GM20431 (cell line): ENCODE data around the gene ZSCAN10.
"Not testable (repeated sequence)": the region's sequence is repeated elsewhere in the genome, so short reads cannot be mapped to it uniquely, and the experiment has no call there.

Experiments
- in situ Hi-C: fragments of 300-500 bp; cut with MseI, MboI; formaldehyde crosslinking; loops from one replicate; pipeline ENCODE4 v1.15.0; 2020; ENCODE audit warnings: low sequenced_read_pairs; ENCODE audit not compliant: unreplicated experiment

The ZSCAN10 gene

GRCh38 chr16:3087243-3088235 lies 11.6 kb downstream of the ZSCAN10 start:
- in situ Hi-C loops, result no loop called here

- in situ Hi-C loops, result no loop called here
These were observed 12.4 kb downstream of the ZSCAN10 start for GRCh38 chr16:3086596-3087242.

- in situ Hi-C loops, result no loop called here
These were observed 13.1 kb downstream of the ZSCAN10 start for GRCh38 chr16:3085868-3086595.

DNA sequence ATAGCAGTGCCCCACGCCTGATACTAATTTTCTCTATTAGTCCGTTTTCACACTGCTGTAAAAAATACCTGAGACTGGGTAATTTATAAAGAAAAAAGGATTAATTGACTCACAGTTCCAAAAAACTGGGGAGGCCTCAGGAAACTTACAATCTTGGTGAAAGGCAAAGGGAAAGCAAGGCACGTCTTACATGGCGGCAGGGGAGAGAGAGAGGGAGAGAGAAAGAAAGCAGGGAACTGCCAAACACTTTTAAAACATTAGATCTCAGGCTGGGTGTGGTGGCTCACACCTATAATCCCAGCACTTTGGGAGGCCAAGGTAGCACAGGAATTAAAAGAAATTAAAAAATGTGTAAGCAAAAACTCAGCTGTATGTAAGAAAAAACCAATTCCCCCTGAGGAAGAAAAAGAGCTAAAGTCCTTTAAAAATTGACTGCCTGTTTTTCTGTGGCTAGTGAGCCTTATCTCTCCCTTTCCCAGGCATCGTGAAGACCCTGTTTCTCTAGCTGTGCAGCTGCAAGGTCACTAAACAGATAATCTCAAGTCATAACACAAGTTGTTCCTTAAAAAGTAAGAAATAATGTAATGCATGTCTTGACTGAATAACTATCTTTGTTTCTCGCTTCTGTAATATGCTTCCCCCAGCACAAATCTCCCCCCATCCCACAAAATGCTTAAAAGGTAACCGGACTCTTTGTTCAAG lies 14.0 kb downstream of the ZSCAN10 start:
- in situ Hi-C loops, result no loop called here

DNA sequence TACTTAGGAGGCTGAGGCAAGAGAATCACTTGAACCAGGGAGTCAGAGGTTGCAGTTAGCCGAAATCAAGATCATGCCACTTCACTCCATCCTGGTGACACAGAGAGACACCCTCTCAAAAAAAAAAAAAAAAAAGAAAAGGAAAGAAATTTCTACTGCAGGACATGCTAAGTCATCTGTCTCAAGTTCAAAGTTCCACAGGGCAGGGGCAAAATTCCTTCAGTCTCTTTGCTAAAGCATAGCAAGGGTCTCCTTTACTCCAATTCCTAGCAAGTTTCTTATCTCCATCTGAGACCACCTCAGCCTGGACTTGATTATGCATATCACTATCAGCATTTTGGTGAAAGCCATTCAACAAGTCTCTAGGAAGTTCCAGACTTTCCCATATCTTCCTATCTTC lies 14.6 kb downstream of the ZSCAN10 start:
- in situ Hi-C loops, result no loop called here

- in situ Hi-C loops, result not testable (repeated sequence)
These were observed 15.7 kb downstream of the ZSCAN10 start for GRCh38 chr16:3083408-3083807.

GRCh38 chr16:3081957-3082356 lies 17.1 kb downstream of the ZSCAN10 start:
- in situ Hi-C loops, result not testable (repeated sequence)

DNA sequence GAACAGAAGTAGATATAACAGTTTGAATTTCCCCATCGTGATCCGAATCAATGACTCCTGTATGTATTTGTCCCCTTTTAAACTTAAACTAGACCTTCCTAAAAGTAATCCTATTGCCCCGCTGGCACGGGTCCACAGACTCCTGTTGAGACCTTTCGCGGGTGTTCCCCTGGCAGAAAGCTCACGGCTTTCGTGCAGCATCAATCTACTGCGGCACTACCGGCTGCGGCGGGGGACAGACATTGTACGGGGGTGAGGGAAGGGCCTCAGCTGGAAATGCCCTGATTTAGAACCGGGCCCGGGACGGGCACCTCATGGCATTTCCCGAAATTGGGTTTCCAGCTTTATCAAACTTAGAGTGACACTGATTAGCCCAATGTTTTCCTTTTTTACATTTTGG lies 19.1 kb downstream of the ZSCAN10 start:
- in situ Hi-C loops, result no loop called here

DNA sequence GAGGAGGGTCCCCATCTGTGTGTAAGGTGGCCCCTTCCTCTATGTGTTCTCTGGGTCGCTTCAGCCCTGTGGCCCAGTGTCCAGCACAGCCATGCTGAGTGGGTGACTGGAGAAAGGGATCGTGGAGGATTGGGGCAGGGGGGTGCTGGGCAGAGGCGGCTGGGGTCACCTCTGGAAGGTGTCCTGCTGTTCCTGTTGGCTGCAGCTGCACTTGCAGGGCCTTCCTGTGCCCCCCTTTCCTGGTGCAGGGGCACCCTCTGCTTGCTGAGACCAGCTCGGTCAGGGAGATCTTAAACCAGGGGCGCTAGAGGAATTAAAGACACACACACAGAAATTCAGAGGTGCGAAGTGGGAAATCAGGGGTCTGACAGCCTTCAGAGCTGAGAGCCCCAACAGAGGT lies 22.5 kb downstream of the ZSCAN10 start:
- in situ Hi-C loops, result no loop called here

GRCh38 chr16:3075946-3076345 lies 23.1 kb downstream of the ZSCAN10 start:
- in situ Hi-C loops, result not testable (repeated sequence)

GRCh38 chr16:3075523-3075915 lies 23.6 kb downstream of the ZSCAN10 start:
- in situ Hi-C loops, result no loop called here

- in situ Hi-C loops, result no loop called here
These were observed 24.1 kb downstream of the ZSCAN10 start for GRCh38 chr16:3074860-3075522.

GRCh38 chr16:3073448-3073847 lies 25.6 kb downstream of the ZSCAN10 start:
- in situ Hi-C loops, result no loop called here

DNA sequence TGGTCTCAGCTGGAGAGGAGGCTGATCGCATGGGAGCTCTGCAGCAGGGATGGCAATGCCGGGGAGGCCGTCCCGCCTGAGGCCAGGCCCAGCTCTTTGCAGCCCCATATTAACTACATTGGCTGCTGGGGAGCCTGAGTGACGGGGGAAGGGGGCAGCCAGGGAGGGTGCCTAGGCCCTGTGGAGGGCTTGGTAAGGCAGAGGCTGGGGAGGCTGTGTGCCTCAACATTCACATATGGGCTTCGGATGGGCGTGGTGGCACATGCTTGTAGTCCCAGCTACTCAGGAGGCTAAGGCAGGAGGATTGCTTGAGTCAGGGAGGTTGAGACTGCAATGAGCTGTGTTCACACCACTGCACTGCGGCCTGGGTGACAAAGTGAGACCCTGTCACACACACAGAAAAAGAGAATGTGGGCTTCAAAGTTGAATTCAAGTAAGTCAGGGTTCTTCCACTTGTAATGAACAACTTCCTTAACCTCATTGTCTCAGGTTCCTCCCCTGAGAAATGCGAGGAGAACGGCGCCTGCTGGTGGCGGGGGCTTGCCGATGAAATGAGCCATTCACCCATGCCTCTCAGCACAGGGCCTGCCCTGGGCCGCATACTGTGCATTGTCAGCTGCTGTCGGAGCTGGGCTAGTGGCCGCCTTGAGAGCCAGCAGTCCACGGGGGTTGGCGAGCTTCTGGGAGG lies 26.4 kb downstream of the ZSCAN10 start:
- in situ Hi-C loops, result not testable (repeated sequence)

- in situ Hi-C loops, result not testable (repeated sequence)
These were observed 26.9 kb downstream of the ZSCAN10 start for GRCh38 chr16:3072148-3072547.

GRCh38 chr16:3071655-3072054 lies 27.4 kb downstream of the ZSCAN10 start:
- in situ Hi-C loops, result no loop called here

- in situ Hi-C loops, result no loop called here
These were observed 28.4 kb downstream of the ZSCAN10 start for GRCh38 chr16:3070608-3071111.

DNA sequence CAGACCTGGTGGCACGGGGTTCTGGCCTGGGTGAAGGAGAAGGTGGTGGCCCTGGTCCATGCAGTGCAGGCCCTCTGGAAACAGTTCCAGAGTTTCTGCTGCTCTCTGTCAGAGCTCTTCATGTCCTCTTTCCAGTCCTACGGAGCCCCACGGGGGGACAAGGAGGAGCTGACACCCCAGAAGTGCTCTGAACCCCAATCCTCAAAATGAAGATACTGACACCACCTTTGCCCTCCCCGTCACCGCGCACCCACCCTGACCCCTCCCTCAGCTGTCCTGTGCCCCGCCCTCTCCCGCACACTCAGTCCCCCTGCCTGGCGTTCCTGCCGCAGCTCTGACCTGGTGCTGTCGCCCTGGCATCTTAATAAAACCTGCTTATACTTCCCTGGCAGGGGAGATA lies 29.9 kb downstream of the ZSCAN10 start:
- in situ Hi-C loops, result not testable (repeated sequence)

- in situ Hi-C loops, result no loop called here
These were observed 30.6 kb downstream of the ZSCAN10 start for GRCh38 chr16:3068487-3068886.
